ENCODE results near the gene MBLAC1.

Gene MBLAC1

GRCh38 chr7:100098913-100099312, 27.9 kb upstream of the MBLAC1 start:
- TF ChIP-seq RARB (CRISPR knock-in tag; IDR thresholded peaks at IDR 0.05) (no peak), ZNF8 (CRISPR knock-in tag; IDR thresholded peaks at IDR 0.05) (no peak), SNAI2 (CRISPR knock-in tag; IDR thresholded peaks at IDR 0.05) (no peak), BACH2 (CRISPR knock-in tag; IDR thresholded peaks at IDR 0.05; ENCODE audit: borderline replicate concordance) (no peak), CREB5 (CRISPR knock-in tag; IDR thresholded peaks at IDR 0.05; ENCODE audit: low read depth) (no peak), ZFP3 (CRISPR knock-in tag; IDR thresholded peaks at IDR 0.05) (no peak), ISL1 (CRISPR knock-in tag; IDR thresholded peaks at IDR 0.05) (no peak), TCF4 (CRISPR knock-in tag; IDR thresholded peaks at IDR 0.05; ENCODE audit: borderline replicate concordance) (no peak), OSR1 (CRISPR knock-in tag; IDR thresholded peaks at IDR 0.05) (no peak)
- TF ChIP-seq, protein P1, sequence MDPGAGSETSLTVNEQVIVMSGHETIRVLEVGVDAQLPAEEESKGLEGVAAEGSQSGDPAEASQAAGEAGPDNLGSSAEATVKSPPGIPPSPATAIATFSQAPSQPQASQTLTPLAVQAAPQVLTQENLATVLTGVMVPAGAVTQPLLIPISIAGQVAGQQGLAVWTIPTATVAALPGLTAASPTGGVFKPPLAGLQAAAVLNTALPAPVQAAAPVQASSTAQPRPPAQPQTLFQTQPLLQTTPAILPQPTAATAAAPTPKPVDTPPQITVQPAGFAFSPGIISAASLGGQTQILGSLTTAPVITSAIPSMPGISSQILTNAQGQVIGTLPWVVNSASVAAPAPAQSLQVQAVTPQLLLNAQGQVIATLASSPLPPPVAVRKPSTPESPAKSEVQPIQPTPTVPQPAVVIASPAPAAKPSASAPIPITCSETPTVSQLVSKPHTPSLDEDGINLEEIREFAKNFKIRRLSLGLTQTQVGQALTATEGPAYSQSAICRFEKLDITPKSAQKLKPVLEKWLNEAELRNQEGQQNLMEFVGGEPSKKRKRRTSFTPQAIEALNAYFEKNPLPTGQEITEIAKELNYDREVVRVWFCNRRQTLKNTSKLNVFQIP (CRISPR knock-in tag; IDR thresholded peaks at IDR 0.05; ENCODE audit: borderline replicate concordance, low read depth) = no peak
- TF ChIP-seq, protein P2, sequence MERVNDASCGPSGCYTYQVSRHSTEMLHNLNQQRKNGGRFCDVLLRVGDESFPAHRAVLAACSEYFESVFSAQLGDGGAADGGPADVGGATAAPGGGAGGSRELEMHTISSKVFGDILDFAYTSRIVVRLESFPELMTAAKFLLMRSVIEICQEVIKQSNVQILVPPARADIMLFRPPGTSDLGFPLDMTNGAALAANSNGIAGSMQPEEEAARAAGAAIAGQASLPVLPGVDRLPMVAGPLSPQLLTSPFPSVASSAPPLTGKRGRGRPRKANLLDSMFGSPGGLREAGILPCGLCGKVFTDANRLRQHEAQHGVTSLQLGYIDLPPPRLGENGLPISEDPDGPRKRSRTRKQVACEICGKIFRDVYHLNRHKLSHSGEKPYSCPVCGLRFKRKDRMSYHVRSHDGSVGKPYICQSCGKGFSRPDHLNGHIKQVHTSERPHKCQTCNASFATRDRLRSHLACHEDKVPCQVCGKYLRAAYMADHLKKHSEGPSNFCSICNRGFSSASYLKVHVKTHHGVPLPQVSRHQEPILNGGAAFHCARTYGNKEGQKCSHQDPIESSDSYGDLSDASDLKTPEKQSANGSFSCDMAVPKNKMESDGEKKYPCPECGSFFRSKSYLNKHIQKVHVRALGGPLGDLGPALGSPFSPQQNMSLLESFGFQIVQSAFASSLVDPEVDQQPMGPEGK (CRISPR knock-in tag; IDR thresholded peaks at IDR 0.05; ENCODE audit: borderline replicate concordance) = no peak
- no peak for ATAC-seq

DNA sequence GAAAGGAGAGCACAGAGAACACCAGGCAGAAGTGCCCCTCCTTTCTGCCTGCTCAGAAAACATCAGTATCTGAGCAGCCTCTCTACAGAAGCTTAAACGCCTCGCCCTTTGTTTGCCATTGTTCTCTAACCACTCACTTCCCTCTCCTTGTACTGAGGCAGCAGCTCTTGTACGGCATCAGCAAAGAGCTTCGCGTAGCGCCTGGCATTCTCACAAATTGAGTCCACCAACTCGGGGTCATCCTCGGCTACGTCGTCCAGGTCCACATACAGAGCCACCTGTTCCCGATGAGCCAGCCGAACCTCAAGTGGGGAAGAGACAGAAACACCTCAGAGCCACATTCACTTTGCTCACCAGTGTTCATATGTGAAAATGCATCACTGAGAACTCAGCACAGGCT, 27.3 kb upstream of the MBLAC1 start:
- no peak for TF ChIP-seq CSRNP3 (CRISPR knock-in tag; IDR thresholded peaks at IDR 0.05)
- TF ChIP-seq ZC3H10 (CRISPR knock-in tag; IDR thresholded peaks at IDR 0.05) = no peak
- no peak for TF ChIP-seq GLIS3 (CRISPR knock-in tag; IDR thresholded peaks at IDR 0.05)
- no peak for TF ChIP-seq TOX (CRISPR knock-in tag; IDR thresholded peaks at IDR 0.05; ENCODE audit: borderline replicate concordance)
- no peak for TF ChIP-seq ZFP3 (CRISPR knock-in tag; IDR thresholded peaks at IDR 0.05)
- no peak for TF ChIP-seq ZNF565 (CRISPR knock-in tag; conservative IDR thresholded peaks at IDR 0.05; ENCODE audit: low read depth)
- TF ChIP-seq, protein P3, sequence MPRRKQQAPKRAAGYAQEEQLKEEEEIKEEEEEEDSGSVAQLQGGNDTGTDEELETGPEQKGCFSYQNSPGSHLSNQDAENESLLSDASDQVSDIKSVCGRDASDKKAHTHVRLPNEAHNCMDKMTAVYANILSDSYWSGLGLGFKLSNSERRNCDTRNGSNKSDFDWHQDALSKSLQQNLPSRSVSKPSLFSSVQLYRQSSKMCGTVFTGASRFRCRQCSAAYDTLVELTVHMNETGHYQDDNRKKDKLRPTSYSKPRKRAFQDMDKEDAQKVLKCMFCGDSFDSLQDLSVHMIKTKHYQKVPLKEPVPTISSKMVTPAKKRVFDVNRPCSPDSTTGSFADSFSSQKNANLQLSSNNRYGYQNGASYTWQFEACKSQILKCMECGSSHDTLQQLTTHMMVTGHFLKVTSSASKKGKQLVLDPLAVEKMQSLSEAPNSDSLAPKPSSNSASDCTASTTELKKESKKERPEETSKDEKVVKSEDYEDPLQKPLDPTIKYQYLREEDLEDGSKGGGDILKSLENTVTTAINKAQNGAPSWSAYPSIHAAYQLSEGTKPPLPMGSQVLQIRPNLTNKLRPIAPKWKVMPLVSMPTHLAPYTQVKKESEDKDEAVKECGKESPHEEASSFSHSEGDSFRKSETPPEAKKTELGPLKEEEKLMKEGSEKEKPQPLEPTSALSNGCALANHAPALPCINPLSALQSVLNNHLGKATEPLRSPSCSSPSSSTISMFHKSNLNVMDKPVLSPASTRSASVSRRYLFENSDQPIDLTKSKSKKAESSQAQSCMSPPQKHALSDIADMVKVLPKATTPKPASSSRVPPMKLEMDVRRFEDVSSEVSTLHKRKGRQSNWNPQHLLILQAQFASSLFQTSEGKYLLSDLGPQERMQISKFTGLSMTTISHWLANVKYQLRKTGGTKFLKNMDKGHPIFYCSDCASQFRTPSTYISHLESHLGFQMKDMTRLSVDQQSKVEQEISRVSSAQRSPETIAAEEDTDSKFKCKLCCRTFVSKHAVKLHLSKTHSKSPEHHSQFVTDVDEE (CRISPR knock-in tag; IDR thresholded peaks at IDR 0.05) = no peak
- TF ChIP-seq RARB (CRISPR knock-in tag; IDR thresholded peaks at IDR 0.05) = no peak
- TF ChIP-seq ZNF8 (CRISPR knock-in tag; IDR thresholded peaks at IDR 0.05) = no peak
- TF ChIP-seq TCF4 (CRISPR knock-in tag; IDR thresholded peaks at IDR 0.05; ENCODE audit: borderline replicate concordance) = no peak
- no peak for ATAC-seq

DNA sequence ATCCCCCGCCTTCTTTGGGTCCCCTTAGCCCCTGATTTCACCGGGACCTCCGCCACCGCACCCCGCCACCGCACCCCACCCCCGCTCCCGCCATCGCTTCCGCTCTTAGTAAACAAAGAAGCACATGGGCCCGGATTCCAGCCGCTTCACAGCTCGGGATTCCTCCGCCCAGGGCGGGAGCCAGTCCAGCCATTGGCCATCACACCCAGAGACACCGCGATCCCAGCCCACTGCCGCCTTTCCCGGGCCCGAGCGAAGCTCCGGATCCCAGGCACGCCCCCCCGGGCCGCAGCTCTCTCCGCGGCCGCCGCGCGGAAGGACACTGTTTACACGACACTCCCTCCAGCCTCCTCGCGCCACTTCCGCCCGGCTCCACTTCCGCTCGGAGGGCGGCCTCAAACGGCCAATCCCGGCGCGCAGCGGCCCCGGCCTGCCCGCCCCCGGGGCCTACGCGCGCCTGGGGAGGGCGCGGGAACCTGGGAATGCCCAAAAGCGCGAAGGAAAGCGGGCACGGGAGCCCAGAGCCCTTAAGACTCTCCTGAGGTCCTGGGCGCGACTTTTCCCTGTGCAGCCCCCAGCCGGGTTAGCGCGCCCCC, 26.2 kb upstream of the MBLAC1 start:
- peak; percentile 84 for ATAC-seq
- TF ChIP-seq, protein P2 (CRISPR knock-in tag; IDR thresholded peaks at IDR 0.05; ENCODE audit: borderline replicate concordance) = peak; percentile 92
- TF ChIP-seq ARNTL (CRISPR knock-in tag; IDR thresholded peaks at IDR 0.05; ENCODE audit: borderline replicate concordance, low read depth) (no peak), CREB5 (CRISPR knock-in tag; IDR thresholded peaks at IDR 0.05; ENCODE audit: low read depth) (no peak), OSR1 (CRISPR knock-in tag; IDR thresholded peaks at IDR 0.05) (no peak), GLIS3 (CRISPR knock-in tag; IDR thresholded peaks at IDR 0.05) (no peak), CSRNP3 (CRISPR knock-in tag; IDR thresholded peaks at IDR 0.05) (0 out of 2 replicates have a peak, but pooled peaks have one; percentile 42), ZNF70 (CRISPR knock-in tag; IDR thresholded peaks at IDR 0.05) (no peak), RARB (CRISPR knock-in tag; IDR thresholded peaks at IDR 0.05) (no peak), TCF4 (CRISPR knock-in tag; IDR thresholded peaks at IDR 0.05; ENCODE audit: borderline replicate concordance) (0 out of 2 replicates have a peak, but pooled peaks have one; percentile 47), TOX (CRISPR knock-in tag; IDR thresholded peaks at IDR 0.05; ENCODE audit: borderline replicate concordance) (no peak), SNAI2 (CRISPR knock-in tag; IDR thresholded peaks at IDR 0.05) (no peak)
- TF ChIP-seq, protein P1 (CRISPR knock-in tag; IDR thresholded peaks at IDR 0.05; ENCODE audit: borderline replicate concordance, low read depth) = peak; percentile 98

Measured in SK-N-SH treated with all-trans-retinoic acid at 6 μM for 48 hours (cell line).